ENCODE measurements around the gene USP32.
A peak's percentile ranks its signal among the peaks of the same experiment; 100 is the strongest.
"Not testable (repeated sequence)": the region's sequence is repeated elsewhere in the genome, so short reads cannot be mapped to it uniquely, and the experiment has no call there.

The USP32 gene

GRCh38 chr17:60328679-60329078 is 63.3 kb downstream of the USP32 start:
- DNase-seq = no peak

GRCh38 chr17:60327901-60328273 is 64.0 kb downstream of the USP32 start:
- DNase-seq = no peak

GRCh38 chr17:60327134-60327900 is 64.6 kb downstream of the USP32 start:
- no peak for DNase-seq

GRCh38 chr17:60326702-60327101 is 65.2 kb downstream of the USP32 start:
- no peak for DNase-seq

GRCh38 chr17:60325730-60326524 is 66.0 kb downstream of the USP32 start:
- DNase-seq = no peak

GRCh38 chr17:60323754-60324153 is 68.2 kb downstream of the USP32 start:
- no peak for DNase-seq

- no peak for DNase-seq
Observed at GRCh38 chr17:60322056-60322387, 69.9 kb downstream of the USP32 start.

- no peak for DNase-seq
Observed at GRCh38 chr17:60321336-60322055, 70.4 kb downstream of the USP32 start.

GRCh38 chr17:60318830-60319229 is 73.1 kb downstream of the USP32 start:
- no peak for DNase-seq

- DNase-seq = no peak
Observed at GRCh38 chr17:60318326-60318725, 73.6 kb downstream of the USP32 start.

- no peak for DNase-seq
Observed at GRCh38 chr17:60315650-60316049, 76.3 kb downstream of the USP32 start.

- DNase-seq = not testable (repeated sequence)
Observed at GRCh38 chr17:60314900-60315299, 77.0 kb downstream of the USP32 start.

GRCh38 chr17:60314423-60314822 is 77.5 kb downstream of the USP32 start:
- DNase-seq = no peak

GRCh38 chr17:60311936-60312335 is 80.0 kb downstream of the USP32 start:
- no peak for DNase-seq

GRCh38 chr17:60311186-60311585 is 80.7 kb downstream of the USP32 start:
- no peak for DNase-seq

GRCh38 chr17:60305141-60305540 is 86.8 kb downstream of the USP32 start:
- DNase-seq = peak; percentile 31 to 38

GRCh38 chr17:60304502-60304901 is 87.4 kb downstream of the USP32 start:
- DNase-seq = no peak

GRCh38 chr17:60303406-60304099 is 88.4 kb downstream of the USP32 start:
- no peak for DNase-seq

GRCh38 chr17:60301649-60302048 is 90.3 kb downstream of the USP32 start:
- DNase-seq = no peak

- DNase-seq = no peak
Observed at GRCh38 chr17:60300949-60301348, 91.0 kb downstream of the USP32 start.

GRCh38 chr17:60300011-60300410 is 91.9 kb downstream of the USP32 start:
- DNase-seq = no peak

- DNase-seq = no peak
Observed at GRCh38 chr17:60297760-60298401, 94.1 kb downstream of the USP32 start.

GRCh38 chr17:60296177-60296576 is 95.8 kb downstream of the USP32 start:
- no peak for DNase-seq

Data from CD4-positive, alpha-beta T cell treated with Interleukin-4 for 1 hour (primary cell).